MM.1S (cell line): ENCODE results near the gene MLPH.

Experiments
- DNase-seq: peaks from one replicate; pipeline ENCODE4 v3.0.0-alpha.2; 2015
- H2AFZ ChIP-seq: fragments of 300-600 bp; sonication (generic); 2 replicates; pipeline ENCODE4 v1.6.0; 2016; ENCODE audit warnings: antibody characterized with exemption, low read length
- H3F3A ChIP-seq: fragments of 300-600 bp; sonication (generic); 2 replicates; pipeline ENCODE4 v1.6.1; 2016; ENCODE audit warnings: mild to moderate bottlenecking, antibody characterized with exemption, low read length, moderate library complexity, mixed read lengths; ENCODE audit not compliant: insufficient read depth
- H3K27ac ChIP-seq: fragments of 300-600 bp; sonication (generic); 2 replicates; pipeline ENCODE4 v1.5.1; 2016; ENCODE audit warnings: mild to moderate bottlenecking, low read length
- H3K27me3 ChIP-seq: fragments of 300-600 bp; sonication (generic); replicated peaks from 2 replicates; pipeline ENCODE4 v1.6.0; 2016; ENCODE audit warnings: low read length; ENCODE audit not compliant: insufficient read depth
- H3K36me3 ChIP-seq: fragments of 300-600 bp; sonication (generic); replicated peaks from 2 replicates; pipeline ENCODE4 v1.6.1; 2016; ENCODE audit warnings: mild to moderate bottlenecking, low read length, mixed read lengths; ENCODE audit not compliant: insufficient read depth
- H3K4me1 ChIP-seq: fragments of 300-600 bp; sonication (generic); 2 replicates; pipeline ENCODE4 v1.6.1; 2016; ENCODE audit warnings: low read length, mixed read lengths
- H3K4me2 ChIP-seq: fragments of 300-600 bp; sonication (generic); 2 replicates; pipeline ENCODE4 v1.6.0; 2016; ENCODE audit warnings: low read depth, low read length
- H3K4me3 ChIP-seq: fragments of 300-600 bp; sonication (generic); 2 replicates; pipeline ENCODE4 v1.5.1; 2016; ENCODE audit warnings: low read length, mixed read lengths
- H3K79me2 ChIP-seq: fragments of 300-600 bp; sonication (generic); 2 replicates; pipeline ENCODE4 v1.6.1; 2016; ENCODE audit warnings: mixed run types, low read length, mixed read lengths
- H3K9ac ChIP-seq: fragments of 300-600 bp; sonication (generic); 2 replicates; pipeline ENCODE4 v1.6.1; 2016; ENCODE audit warnings: low read length, mixed read lengths
- H3K9me2 ChIP-seq: fragments of 300-600 bp; sonication (generic); replicated peaks from 2 replicates; pipeline ENCODE4 v1.6.1; 2016; ENCODE audit warnings: mild to moderate bottlenecking, low read length, mixed read lengths; ENCODE audit not compliant: insufficient read depth
- H3K9me3 ChIP-seq: fragments of 300-600 bp; sonication (generic); replicated peaks from 2 replicates; pipeline ENCODE4 v1.6.1; 2016; ENCODE audit warnings: mild to moderate bottlenecking, low read length, mixed read lengths; ENCODE audit not compliant: insufficient read depth
- H4K20me1 ChIP-seq: fragments of 300-600 bp; sonication (generic); 2 replicates; pipeline ENCODE4 v1.6.1; 2016; ENCODE audit warnings: mild to moderate bottlenecking, low read length, moderate library complexity, mixed read lengths; ENCODE audit not compliant: insufficient read depth
- EZH2 ChIP-seq: fragments of 300-600 bp; sonication (generic); optimal IDR thresholded peaks from 2 replicates; pipeline ENCODE3; 2017; ENCODE audit warnings: low read depth, mild to moderate bottlenecking, antibody characterized with exemption, low read length, mixed read lengths
- EZH2phosphoT487 ChIP-seq: fragments of 300-600 bp; sonication (generic); IDR thresholded peaks from 2 replicates; pipeline ENCODE4 v1.6.1; 2018; ENCODE audit warnings: antibody characterized with exemption, low read length
- TF ChIP-seq, protein P1 (sequence below): fragments of 300-600 bp; sonication (generic); IDR thresholded peaks from 2 replicates; pipeline ENCODE4 v1.5.1; 2016; ENCODE audit warnings: antibody characterized with exemption, low read length, mixed read lengths

Gene MLPH

DNA sequence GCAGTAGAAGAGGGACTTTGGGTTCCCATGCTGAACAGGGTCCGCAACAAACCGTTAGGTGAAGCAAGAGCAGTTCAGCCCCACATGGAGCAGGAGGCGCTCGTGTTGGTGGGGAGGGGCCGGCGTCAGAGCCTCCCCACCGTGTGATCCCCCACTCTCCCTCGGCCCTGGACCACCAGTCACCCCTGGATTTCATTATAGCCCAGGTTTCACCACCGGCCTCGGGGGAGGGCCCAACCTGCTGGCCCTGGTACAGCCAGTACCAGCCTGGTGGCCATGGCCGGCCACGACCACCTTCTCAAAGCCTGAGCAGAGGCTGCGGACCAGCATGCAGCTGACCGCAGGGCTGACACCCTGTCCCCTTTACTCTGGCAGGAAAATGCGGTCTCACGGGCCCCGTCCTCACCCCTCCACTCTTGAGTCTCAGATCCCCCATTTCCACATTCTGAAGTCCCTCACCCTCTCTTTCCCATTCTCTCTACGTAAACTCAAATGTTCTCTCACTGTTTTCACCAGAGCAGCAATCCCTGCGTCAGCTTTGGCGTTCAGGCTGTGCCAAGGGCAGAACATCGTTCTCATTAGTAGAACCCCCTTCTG is 8.6 kb downstream of the MLPH start:
- TF ChIP-seq EZH2 (no peak), EZH2phosphoT487 (no peak)
- TF ChIP-seq, protein P1, sequence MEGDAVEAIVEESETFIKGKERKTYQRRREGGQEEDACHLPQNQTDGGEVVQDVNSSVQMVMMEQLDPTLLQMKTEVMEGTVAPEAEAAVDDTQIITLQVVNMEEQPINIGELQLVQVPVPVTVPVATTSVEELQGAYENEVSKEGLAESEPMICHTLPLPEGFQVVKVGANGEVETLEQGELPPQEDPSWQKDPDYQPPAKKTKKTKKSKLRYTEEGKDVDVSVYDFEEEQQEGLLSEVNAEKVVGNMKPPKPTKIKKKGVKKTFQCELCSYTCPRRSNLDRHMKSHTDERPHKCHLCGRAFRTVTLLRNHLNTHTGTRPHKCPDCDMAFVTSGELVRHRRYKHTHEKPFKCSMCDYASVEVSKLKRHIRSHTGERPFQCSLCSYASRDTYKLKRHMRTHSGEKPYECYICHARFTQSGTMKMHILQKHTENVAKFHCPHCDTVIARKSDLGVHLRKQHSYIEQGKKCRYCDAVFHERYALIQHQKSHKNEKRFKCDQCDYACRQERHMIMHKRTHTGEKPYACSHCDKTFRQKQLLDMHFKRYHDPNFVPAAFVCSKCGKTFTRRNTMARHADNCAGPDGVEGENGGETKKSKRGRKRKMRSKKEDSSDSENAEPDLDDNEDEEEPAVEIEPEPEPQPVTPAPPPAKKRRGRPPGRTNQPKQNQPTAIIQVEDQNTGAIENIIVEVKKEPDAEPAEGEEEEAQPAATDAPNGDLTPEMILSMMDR: no peak
- DNase-seq: no peak
- H3K79me2 ChIP-seq: no peaks in the 10 kb centered on the region
- H3K9me2 ChIP-seq: no peaks in the 10 kb centered on the region
- peaks cover 19% of the 10 kb centered on the region for H3K27me3 ChIP-seq
- H3K4me1 ChIP-seq: no peaks in the 10 kb centered on the region
- no peak overlapping the region for H3K9ac ChIP-seq
- no peaks in the 10 kb centered on the region for H3K9me3 ChIP-seq
- no peak overlapping the region for H3K27ac ChIP-seq
- H3F3A ChIP-seq: no peaks in the 10 kb centered on the region
- H3K36me3 ChIP-seq: no peaks in the 10 kb centered on the region
- H3K4me3 ChIP-seq: no peak overlapping the region
- no peak overlapping the region for H3K4me2 ChIP-seq
- no peaks in the 10 kb centered on the region for H4K20me1 ChIP-seq
- H2AFZ ChIP-seq: no peak overlapping the region

DNA sequence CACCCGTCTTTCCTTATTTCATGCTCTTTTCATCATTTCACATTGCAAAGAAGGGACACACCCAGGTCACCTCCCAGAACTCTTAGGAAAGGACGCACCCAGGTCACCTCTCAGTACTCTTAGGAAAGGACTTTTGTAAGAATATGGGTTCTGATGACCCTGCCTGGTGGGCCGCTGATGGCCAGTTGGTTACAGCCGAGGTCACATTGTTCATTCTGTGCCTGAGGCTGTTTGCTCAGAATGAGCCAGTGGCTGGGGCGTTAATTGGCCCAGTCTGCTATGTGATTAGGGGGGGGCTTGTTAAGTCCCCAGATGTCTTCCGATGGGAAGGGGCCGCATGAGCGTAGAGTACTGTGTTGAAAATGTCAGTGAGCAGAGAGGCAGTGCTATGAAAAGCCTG is 9.4 kb downstream of the MLPH start:
- no peak overlapping the region for H3K4me2 ChIP-seq
- H3K9me3 ChIP-seq: no peaks in the 10 kb centered on the region
- H3F3A ChIP-seq: no peaks in the 10 kb centered on the region
- H3K4me3 ChIP-seq: no peak overlapping the region
- H3K27me3 ChIP-seq: peaks cover 19% of the 10 kb centered on the region
- no peaks in the 10 kb centered on the region for H3K4me1 ChIP-seq
- H3K9ac ChIP-seq: no peak overlapping the region
- DNase-seq: no peak
- H4K20me1 ChIP-seq: no peaks in the 10 kb centered on the region
- no peak overlapping the region for H3K27ac ChIP-seq
- TF ChIP-seq, protein P1: no peak
- TF ChIP-seq EZH2phosphoT487 (no peak), EZH2 (no peak)
- H3K36me3 ChIP-seq: no peaks in the 10 kb centered on the region
- H3K9me2 ChIP-seq: no peaks in the 10 kb centered on the region
- no peaks in the 10 kb centered on the region for H3K79me2 ChIP-seq
- no peak overlapping the region for H2AFZ ChIP-seq

DNA sequence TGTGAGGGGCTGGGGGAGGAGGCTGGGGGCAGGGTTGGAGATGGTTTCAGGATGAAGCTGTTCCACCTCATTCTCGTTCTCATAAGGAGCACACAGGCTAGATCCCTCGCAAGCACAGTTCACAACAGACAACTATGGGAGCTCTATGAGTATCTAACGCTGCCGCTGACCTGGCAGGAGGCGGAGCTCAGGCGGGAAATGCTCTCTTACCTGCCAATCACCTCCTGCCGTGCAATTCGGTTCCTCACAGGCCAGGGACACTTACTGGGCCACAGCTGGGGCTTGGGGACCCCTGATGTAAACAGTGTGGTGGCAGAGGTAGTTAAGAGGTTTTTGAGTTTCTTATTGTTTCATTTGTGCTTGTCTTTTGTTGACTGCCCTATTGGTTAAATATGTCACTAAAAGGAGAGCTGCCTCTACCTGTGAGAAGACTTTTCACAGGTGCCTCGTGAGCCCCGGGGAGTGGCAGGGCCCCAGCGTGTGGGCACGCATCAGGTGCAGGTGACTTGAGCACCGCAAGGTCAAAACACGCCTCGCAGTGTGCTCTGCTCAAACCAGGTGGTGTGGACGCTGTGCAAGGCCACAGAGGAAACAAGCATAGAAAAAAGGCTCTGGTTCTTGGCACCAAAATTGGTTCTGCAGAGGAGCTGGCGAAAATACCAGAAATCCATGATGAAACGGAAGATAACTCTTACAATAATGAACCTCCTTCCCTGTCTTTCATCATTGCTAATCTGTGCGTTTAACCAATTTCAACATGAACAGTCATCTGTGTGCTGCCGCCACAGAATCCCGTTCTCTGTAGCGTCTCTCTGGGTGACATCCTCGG is 10.2 kb downstream of the MLPH start:
- Histone ChIP-seq H3K4me3 (no peak overlapping the region), H3K9ac (no peak overlapping the region), H3K9me3 (no peaks in the 10 kb centered on the region), H3K9me2 (no peaks in the 10 kb centered on the region), H3K27ac (no peak overlapping the region), H3K4me2 (no peak overlapping the region), H3F3A (no peaks in the 10 kb centered on the region), H3K4me1 (no peaks in the 10 kb centered on the region), H3K27me3 (peaks cover 19% of the 10 kb centered on the region), H3K36me3 (no peaks in the 10 kb centered on the region), H3K79me2 (no peaks in the 10 kb centered on the region), H4K20me1 (no peaks in the 10 kb centered on the region), H2AFZ (no peak overlapping the region)
- no peak for DNase-seq
- TF ChIP-seq, protein P1: no peak
- TF ChIP-seq EZH2 (no peak), EZH2phosphoT487 (no peak)
